ENCODE measurements around the gene HCK. TPM values are rescaled to one million over a fixed set of nuclear protein-coding genes. Genes with fewer than 3 reads are reported as not detected.

The HCK gene
- total RNA-seq, 1 donor from 2014 or later: 0.78 TPM

DNA sequence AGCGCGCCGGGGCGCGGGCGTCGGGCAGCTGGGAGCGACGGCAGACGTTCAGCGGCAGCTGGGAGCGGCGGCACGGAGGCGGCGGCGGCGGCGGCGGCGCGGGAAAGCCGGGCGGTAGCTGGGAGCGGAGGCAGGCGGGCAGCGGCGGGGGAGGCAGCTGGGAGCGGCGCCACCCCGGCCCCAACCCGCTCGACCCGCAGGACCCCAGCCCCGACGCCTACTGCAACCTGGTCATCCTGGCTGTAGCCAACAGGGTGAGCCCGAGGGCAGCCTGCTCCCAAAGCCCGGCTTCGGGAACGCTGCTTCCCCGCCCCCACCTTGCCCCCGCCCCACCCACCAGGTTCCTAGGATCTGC, 32.9 kb upstream of the HCK start:
- peak overlapping the region; percentile 62 for H3K27ac Mint-ChIP-seq (ENCODE audit: unreplicated experiment)
- peaks cover 37% of the 10 kb centered on the region for H3K27me3 Mint-ChIP-seq (ENCODE audit: unreplicated experiment)
- H3K9me3 Mint-ChIP-seq (ENCODE audit: unreplicated experiment): peaks cover 11% of the 10 kb centered on the region
- TF ChIP-seq, protein P1, sequence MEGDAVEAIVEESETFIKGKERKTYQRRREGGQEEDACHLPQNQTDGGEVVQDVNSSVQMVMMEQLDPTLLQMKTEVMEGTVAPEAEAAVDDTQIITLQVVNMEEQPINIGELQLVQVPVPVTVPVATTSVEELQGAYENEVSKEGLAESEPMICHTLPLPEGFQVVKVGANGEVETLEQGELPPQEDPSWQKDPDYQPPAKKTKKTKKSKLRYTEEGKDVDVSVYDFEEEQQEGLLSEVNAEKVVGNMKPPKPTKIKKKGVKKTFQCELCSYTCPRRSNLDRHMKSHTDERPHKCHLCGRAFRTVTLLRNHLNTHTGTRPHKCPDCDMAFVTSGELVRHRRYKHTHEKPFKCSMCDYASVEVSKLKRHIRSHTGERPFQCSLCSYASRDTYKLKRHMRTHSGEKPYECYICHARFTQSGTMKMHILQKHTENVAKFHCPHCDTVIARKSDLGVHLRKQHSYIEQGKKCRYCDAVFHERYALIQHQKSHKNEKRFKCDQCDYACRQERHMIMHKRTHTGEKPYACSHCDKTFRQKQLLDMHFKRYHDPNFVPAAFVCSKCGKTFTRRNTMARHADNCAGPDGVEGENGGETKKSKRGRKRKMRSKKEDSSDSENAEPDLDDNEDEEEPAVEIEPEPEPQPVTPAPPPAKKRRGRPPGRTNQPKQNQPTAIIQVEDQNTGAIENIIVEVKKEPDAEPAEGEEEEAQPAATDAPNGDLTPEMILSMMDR (IDR thresholded peaks at IDR 0.05; ENCODE audit: partially characterized antibody, unreplicated experiment): peak; percentile 30
- DNase-seq: no peak
- peak overlapping the region; percentile 81 for H3K4me3 Mint-ChIP-seq (ENCODE audit: unreplicated experiment)
- peaks cover 7% of the 10 kb centered on the region for H3K36me3 Mint-ChIP-seq (ENCODE audit: unreplicated experiment)
- H3K4me1 Mint-ChIP-seq (ENCODE audit: low read depth, unreplicated experiment): peaks cover 21% of the 10 kb centered on the region

DNA sequence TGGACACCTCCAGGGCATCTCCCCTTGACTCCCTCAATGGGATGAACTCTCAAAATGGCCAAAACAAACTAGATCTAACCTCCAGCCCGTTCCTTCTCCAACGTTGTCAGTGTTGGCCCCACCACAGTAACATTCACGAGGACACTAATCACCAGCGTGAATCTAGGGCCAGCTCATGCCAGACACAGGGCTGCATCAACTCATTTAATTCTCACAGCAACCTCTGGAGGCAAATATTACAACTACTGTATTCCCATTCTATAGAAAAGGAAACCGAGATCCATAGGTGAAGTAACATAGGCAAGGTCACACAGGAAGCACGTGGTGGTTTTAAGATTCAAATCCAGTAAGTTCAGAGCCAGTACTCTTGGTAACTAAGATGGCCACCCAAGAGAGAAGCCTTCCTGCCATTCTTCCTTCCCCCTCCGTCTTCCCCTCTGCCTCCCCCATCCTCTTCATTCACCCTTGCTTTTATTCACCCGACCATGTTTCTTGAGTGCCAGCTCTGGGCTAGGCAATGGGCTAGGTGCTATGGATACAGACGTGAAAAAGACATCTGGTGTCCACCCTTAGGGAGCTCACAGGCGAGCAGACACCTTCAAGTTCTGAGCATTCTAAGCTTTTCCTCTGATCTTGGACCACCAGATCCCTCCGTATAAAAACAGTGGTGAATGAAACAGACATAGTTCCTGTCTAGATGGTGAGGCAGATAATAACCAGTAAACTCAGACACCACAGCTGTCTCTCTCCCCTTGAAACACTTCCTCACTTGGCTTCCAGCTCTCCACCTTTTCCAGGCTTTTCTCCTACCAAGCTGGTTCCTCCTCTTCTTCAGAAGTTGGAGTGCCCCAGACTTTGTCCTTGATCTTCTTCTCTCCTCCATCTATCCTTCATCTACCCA, 32.2 kb upstream of the HCK start:
- no peak for DNase-seq
- H3K27me3 Mint-ChIP-seq (ENCODE audit: unreplicated experiment): peaks cover 37% of the 10 kb centered on the region
- TF ChIP-seq, protein P1 (IDR thresholded peaks at IDR 0.05; ENCODE audit: partially characterized antibody, unreplicated experiment): peak; percentile 4
- H3K36me3 Mint-ChIP-seq (ENCODE audit: unreplicated experiment): peaks cover 7% of the 10 kb centered on the region
- peaks cover 21% of the 10 kb centered on the region for H3K4me1 Mint-ChIP-seq (ENCODE audit: low read depth, unreplicated experiment)
- peak overlapping the region; percentile 81 for H3K4me3 Mint-ChIP-seq (ENCODE audit: unreplicated experiment)
- peak overlapping the region; percentile 62 for H3K27ac Mint-ChIP-seq (ENCODE audit: unreplicated experiment)
- H3K9me3 Mint-ChIP-seq (ENCODE audit: unreplicated experiment): peaks cover 9% of the 10 kb centered on the region

DNA sequence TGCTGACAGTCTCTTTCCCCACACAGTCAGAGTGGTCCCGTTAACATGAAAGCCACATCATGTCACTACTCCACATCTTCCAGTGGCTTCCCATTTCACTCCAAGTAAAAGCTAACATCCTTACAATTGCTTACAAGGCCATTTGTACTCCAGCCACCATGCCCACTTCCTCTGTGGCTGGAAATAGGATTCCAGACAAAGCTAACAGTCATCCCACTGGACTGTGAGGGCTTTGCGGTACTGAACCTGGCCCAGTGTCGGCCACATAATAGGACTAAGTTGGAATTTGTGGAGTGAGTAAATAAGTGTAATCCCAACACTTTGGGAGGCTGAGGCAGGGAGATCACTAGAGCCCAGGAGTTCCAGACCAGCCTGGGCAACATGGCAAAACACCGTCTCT, 31.0 kb upstream of the HCK start:
- TF ChIP-seq, protein P1 (IDR thresholded peaks at IDR 0.05; ENCODE audit: partially characterized antibody, unreplicated experiment): no peak
- H3K27ac Mint-ChIP-seq (ENCODE audit: unreplicated experiment): no peak overlapping the region
- no peak for DNase-seq
- H3K4me1 Mint-ChIP-seq (ENCODE audit: low read depth, unreplicated experiment): peaks cover 15% of the 10 kb centered on the region
- peaks cover 7% of the 10 kb centered on the region for H3K36me3 Mint-ChIP-seq (ENCODE audit: unreplicated experiment)
- peak overlapping the region; percentile 9 for H3K4me3 Mint-ChIP-seq (ENCODE audit: unreplicated experiment)
- peaks cover 36% of the 10 kb centered on the region for H3K27me3 Mint-ChIP-seq (ENCODE audit: unreplicated experiment)
- peaks cover 9% of the 10 kb centered on the region for H3K9me3 Mint-ChIP-seq (ENCODE audit: unreplicated experiment)

DNA sequence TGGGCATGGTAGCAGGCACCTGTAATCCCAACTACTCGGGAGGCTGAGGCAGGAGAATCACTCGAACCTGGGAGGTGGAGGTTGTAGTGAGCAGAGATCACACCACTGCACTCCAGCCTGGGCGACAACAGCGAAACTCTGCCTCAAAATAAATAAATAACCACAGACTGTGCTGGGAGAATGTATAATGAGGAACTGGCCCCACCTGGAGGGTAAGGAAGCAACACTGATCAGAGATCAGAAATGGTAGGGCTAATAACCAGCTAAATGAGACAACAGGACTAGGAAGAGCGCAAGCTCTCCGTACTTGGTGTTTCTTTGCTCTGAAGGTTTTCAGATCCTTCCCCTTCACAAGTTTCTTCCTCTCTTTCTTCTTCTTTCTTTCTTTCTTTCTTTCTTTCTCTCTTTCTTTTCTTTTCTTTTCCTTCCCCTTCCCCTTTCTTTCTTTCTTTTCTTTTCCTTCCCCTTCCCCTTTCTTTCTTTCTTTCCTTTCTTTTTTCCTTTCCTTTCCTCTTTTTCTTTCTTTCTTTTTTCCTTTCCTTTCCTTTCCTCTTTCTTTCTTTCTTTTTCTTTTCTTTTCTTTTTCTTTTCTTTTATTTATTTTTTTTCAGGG, 27.3 kb upstream of the HCK start:
- no peak overlapping the region for H3K4me3 Mint-ChIP-seq (ENCODE audit: unreplicated experiment)
- H3K36me3 Mint-ChIP-seq (ENCODE audit: unreplicated experiment): peaks cover 7% of the 10 kb centered on the region
- H3K9me3 Mint-ChIP-seq (ENCODE audit: unreplicated experiment): peaks cover 4% of the 10 kb centered on the region
- TF ChIP-seq, protein P1 (IDR thresholded peaks at IDR 0.05; ENCODE audit: partially characterized antibody, unreplicated experiment): no peak
- DNase-seq: no peak
- no peak overlapping the region for H3K27ac Mint-ChIP-seq (ENCODE audit: unreplicated experiment)
- H3K27me3 Mint-ChIP-seq (ENCODE audit: unreplicated experiment): peaks cover 30% of the 10 kb centered on the region
- H3K4me1 Mint-ChIP-seq (ENCODE audit: low read depth, unreplicated experiment): peaks cover 27% of the 10 kb centered on the region

DNA sequence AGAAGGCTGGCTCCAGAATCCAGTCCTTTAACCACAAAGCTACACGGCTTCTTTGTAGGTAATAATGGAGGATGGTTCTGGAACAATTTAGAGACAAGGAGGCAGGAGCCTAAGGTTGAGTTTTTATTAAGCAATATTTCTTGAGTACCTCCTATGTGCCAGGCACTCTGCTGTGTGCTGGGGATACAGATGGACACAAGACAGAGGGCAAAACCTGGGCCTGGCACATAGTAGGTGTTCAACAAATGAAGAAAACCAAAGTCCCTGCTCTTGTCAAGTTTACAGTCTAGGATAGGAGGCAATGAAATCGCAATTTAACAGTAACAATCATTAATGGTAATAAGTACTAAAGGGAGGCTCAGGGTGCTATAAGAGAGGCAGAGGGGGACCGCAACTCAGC, 24.4 kb upstream of the HCK start:
- DNase-seq: no peak
- Mint-ChIP-seq H3K4me3 (ENCODE audit: unreplicated experiment) (no peak overlapping the region), H3K36me3 (ENCODE audit: unreplicated experiment) (peaks cover 4% of the 10 kb centered on the region), H3K4me1 (ENCODE audit: low read depth, unreplicated experiment) (peaks cover 24% of the 10 kb centered on the region), H3K9me3 (ENCODE audit: unreplicated experiment) (peaks cover 6% of the 10 kb centered on the region), H3K27me3 (ENCODE audit: unreplicated experiment) (peaks cover 13% of the 10 kb centered on the region), H3K27ac (ENCODE audit: unreplicated experiment) (no peak overlapping the region)
- TF ChIP-seq, protein P1 (IDR thresholded peaks at IDR 0.05; ENCODE audit: partially characterized antibody, unreplicated experiment): no peak

All from glutamatergic neuron (in vitro differentiated cells).